ENCODE measurements around the gene ANXA2.

Gene ANXA2

GRCh38 chr15:60376677-60377095, 21.1 kb downstream of the ANXA2 start:
- Histone ChIP-seq H3K4me1 (peaks cover 33% of the 10 kb centered on the region), H3K9me3 (no peaks in the 10 kb centered on the region), H3K27me3 (no peaks in the 10 kb centered on the region), H3K36me3 (peaks cover 23% of the 10 kb centered on the region), H3K4me3 (ENCODE audit: low read depth, low read length) (no peak overlapping the region)
- no peak for DNase-seq
- TF ChIP-seq, protein P1, sequence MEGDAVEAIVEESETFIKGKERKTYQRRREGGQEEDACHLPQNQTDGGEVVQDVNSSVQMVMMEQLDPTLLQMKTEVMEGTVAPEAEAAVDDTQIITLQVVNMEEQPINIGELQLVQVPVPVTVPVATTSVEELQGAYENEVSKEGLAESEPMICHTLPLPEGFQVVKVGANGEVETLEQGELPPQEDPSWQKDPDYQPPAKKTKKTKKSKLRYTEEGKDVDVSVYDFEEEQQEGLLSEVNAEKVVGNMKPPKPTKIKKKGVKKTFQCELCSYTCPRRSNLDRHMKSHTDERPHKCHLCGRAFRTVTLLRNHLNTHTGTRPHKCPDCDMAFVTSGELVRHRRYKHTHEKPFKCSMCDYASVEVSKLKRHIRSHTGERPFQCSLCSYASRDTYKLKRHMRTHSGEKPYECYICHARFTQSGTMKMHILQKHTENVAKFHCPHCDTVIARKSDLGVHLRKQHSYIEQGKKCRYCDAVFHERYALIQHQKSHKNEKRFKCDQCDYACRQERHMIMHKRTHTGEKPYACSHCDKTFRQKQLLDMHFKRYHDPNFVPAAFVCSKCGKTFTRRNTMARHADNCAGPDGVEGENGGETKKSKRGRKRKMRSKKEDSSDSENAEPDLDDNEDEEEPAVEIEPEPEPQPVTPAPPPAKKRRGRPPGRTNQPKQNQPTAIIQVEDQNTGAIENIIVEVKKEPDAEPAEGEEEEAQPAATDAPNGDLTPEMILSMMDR (IDR thresholded peaks at IDR 0.05; ENCODE audit: low read depth, low read length): no peak

GRCh38 chr15:60375306-60375705, 22.5 kb downstream of the ANXA2 start:
- Histone ChIP-seq H3K4me1 (peaks cover 47% of the 10 kb centered on the region), H3K4me3 (ENCODE audit: low read depth, low read length) (no peak overlapping the region)

GRCh38 chr15:60374628-60375081, 23.1 kb downstream of the ANXA2 start:
- H3K36me3 ChIP-seq: peaks cover 26% of the 10 kb centered on the region
- no peaks in the 10 kb centered on the region for H3K9me3 ChIP-seq
- peak; percentile 63 for DNase-seq
- no peak overlapping the region; the same call in 1 of the 2 replicates for H3K4me3 ChIP-seq (ENCODE audit: low read depth, low read length)
- H3K27me3 ChIP-seq: no peaks in the 10 kb centered on the region
- TF ChIP-seq, protein P1 (IDR thresholded peaks at IDR 0.05; ENCODE audit: low read depth, low read length): no peak
- H3K4me1 ChIP-seq: peaks cover 53% of the 10 kb centered on the region

More at GRCh38 chr15:60375306-60375705, 22.5 kb downstream of the ANXA2 start:
- TF ChIP-seq, protein P1 (IDR thresholded peaks at IDR 0.05; ENCODE audit: low read depth, low read length): no peak
- no peak for DNase-seq
- Histone ChIP-seq H3K27me3 (no peaks in the 10 kb centered on the region), H3K36me3 (peaks cover 28% of the 10 kb centered on the region), H3K9me3 (no peaks in the 10 kb centered on the region)

DNA sequence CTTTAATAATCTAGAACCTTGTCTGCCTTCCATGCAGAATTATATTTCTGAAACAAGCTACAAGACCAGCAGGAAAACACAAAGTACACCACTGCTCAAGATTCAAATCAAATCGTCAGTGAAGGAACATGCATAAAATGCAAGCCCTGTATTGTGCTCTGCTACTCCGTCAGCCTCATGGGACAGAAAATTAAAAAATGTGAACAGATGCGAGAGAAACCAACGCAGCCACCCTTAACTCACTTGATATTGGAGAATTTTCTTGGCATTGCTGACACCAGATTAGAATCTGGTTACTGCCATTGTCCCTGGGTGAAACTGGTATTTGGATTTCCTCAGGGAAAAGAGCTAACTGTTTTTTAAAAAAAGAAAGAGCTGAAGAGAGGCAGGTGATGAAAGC, 23.6 kb downstream of the ANXA2 start:
- peaks cover 57% of the 10 kb centered on the region for H3K4me1 ChIP-seq
- peaks cover 21% of the 10 kb centered on the region for H3K36me3 ChIP-seq
- TF ChIP-seq, protein P1 (IDR thresholded peaks at IDR 0.05; ENCODE audit: low read depth, low read length): no peak
- peak overlapping the region; percentile 0; the same call in 1 of the 2 replicates for H3K4me3 ChIP-seq (ENCODE audit: low read depth, low read length)
- no peaks in the 10 kb centered on the region for H3K27me3 ChIP-seq
- H3K9me3 ChIP-seq: no peaks in the 10 kb centered on the region
- no peak for DNase-seq

DNA sequence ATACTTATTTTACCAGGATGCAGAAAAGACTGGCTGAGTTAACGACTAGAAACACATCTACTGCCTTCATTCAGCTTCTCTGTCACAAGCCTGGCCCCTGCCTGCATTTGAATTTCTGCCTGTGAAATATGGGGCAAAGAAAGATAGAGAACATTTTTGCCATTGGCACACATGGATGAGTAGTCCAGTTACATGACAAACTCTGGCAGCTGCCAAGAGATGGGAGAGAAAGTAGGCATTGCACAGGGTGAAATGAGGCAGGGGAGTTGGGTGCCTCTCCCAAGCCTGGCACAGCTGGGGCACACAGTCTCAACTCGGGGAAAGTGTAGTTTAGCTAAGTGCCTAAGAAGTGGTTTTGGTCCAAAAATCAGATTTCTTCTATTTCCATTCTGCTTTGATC, 24.0 kb downstream of the ANXA2 start:
- TF ChIP-seq, protein P1 (IDR thresholded peaks at IDR 0.05; ENCODE audit: low read depth, low read length): no peak
- Histone ChIP-seq H3K4me3 (ENCODE audit: low read depth, low read length) (peak overlapping the region; percentile 0; the same call in 1 of the 2 replicates), H3K4me1 (peaks cover 57% of the 10 kb centered on the region), H3K36me3 (peaks cover 21% of the 10 kb centered on the region), H3K27me3 (no peaks in the 10 kb centered on the region), H3K9me3 (no peaks in the 10 kb centered on the region)
- DNase-seq: no peak

DNA sequence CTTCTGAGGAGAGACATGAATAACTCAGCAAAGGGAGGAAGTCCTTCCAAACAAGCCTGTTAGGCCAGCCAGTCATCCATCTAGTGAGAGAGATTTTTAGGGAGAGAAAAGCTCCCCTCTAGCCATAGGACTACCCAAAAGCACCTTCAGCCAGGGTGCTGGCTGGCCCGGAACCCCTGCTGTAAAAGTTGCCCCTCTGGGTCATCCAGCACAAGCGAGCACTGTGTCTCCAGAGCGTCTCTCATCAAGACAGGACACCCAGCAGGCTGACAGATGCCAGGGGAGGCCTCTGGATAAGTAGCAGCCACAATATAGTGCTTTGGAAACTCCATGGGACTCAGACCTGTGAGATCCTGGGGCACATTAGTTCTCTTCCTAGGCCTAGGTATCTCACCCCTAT, 24.5 kb downstream of the ANXA2 start:
- Histone ChIP-seq H3K4me1 (peaks cover 57% of the 10 kb centered on the region), H3K4me3 (ENCODE audit: low read depth, low read length) (no peak overlapping the region), H3K36me3 (peaks cover 19% of the 10 kb centered on the region), H3K27me3 (no peaks in the 10 kb centered on the region), H3K9me3 (no peaks in the 10 kb centered on the region)
- no peak for DNase-seq
- TF ChIP-seq, protein P1 (IDR thresholded peaks at IDR 0.05; ENCODE audit: low read depth, low read length): no peak
